ENCODE measurements around the gene AHDC1. TPM values are rescaled to one million over a fixed set of nuclear protein-coding genes. Genes with fewer than 3 reads are reported as not detected.

Gene AHDC1
- total and polyA plus RNA-seq, 9 of the 15 experiments (the other 6 are each of a cell fraction or from before 2014, with no cell fraction given), result 0.21 to 36.4 (median 4.7) TPM

- TF ChIP-seq ZBTB2 (IDR thresholded peaks at IDR 0.05) (peak; percentile 56; the same call in 1 of the 2 replicates), TBL1XR1 (IDR thresholded peaks at IDR 0.05; ENCODE audit: low read length in 2 of 2) (no peak), KDM1A (IDR thresholded peaks at IDR 0.05) (peak in 1 of 2 experiments; percentile 100; a peak in 2 of 4 replicates), PHB2 (IDR thresholded peaks at IDR 0.05; ENCODE audit: low read depth) (no peak), FOXM1 (IDR thresholded peaks at IDR 0.05; ENCODE audit: low read depth) (no peak), FOXM1 (CRISPR knock-in tag; IDR thresholded peaks at IDR 0.05; ENCODE audit: low read depth) (no peak), WHSC1 (IDR thresholded peaks at IDR 0.05; ENCODE audit: low read length) (peak; percentile 22), ARID1B (IDR thresholded peaks at IDR 0.05) (no peak), ATF2 (CRISPR knock-in tag; IDR thresholded peaks at IDR 0.05) (no peak), BRCA1 (IDR thresholded peaks at IDR 0.05) (no peak), BRCA1 (CRISPR knock-in tag; IDR thresholded peaks at IDR 0.05) (0 out of 2 replicates have a peak, but pooled peaks have one; percentile 11), CREB1 (IDR thresholded peaks at IDR 0.05) (no peak), CREB1 (CRISPR knock-in tag; IDR thresholded peaks at IDR 0.05) (peak; percentile 3; the same call in 1 of the 2 replicates), ERF (CRISPR knock-in tag; IDR thresholded peaks at IDR 0.05) (no peak), KDM5B (IDR thresholded peaks at IDR 0.05; ENCODE audit: insufficient replicate concordance, low read depth, low read length) (peak; percentile 9), AFF1 (IDR thresholded peaks at IDR 0.05; ENCODE audit: low read depth in 1 of 2, partially characterized antibody in 2 of 2) (peak in 1 of 2 experiments; percentile 76), MYC (IDR thresholded peaks at IDR 0.05; ENCODE audit: low read depth, low read length) (no peak), MYC (CRISPR knock-in tag; IDR thresholded peaks at IDR 0.05; ENCODE audit: borderline replicate concordance, low read depth) (no peak), FOXJ3 (CRISPR knock-in tag; IDR thresholded peaks at IDR 0.05) (no peak), ATF4 (CRISPR knock-in tag; IDR thresholded peaks at IDR 0.05) (peak; percentile 33; the same call in 1 of the 2 replicates)
Measured at GRCh38 chr1:27557596-27558340, 46.2 kb downstream of the AHDC1 start (continued).

All from K562 (cell line).